T-helper 17 cell (primary cell): ENCODE data around the gene LGALS9. TPM values are rescaled to one million over a fixed set of nuclear protein-coding genes. Genes with fewer than 3 reads are reported as not detected.
A peak's percentile ranks its signal among the peaks of the same experiment; 100 is the strongest.

Source experiments
- ATAC-seq: fragments of 150-1000 bp; cut with Tn5 transposase; 2 replicates; pipeline ENCODE4 v1.10.0; 2021; ENCODE audit warnings: mild to moderate bottlenecking, moderate library complexity
- DNase-seq, 3 donors: peaks; one replicate each; pipeline versions ENCODE4 v3.0.0 to v3.0.0-alpha.2; 2020 to 2021
- H3K9me3 ChIP-seq: one replicate; pipeline ENCODE4 v1.7.0; 2013; ENCODE audit warnings: low read length, mild to moderate bottlenecking; ENCODE audit not compliant: control insufficient read depth, poor library complexity, severe bottlenecking
- H3K27ac Mint-ChIP-seq: one replicate; pipeline ENCODE4 v1.8.0; 2022; ENCODE audit warnings: mild to moderate bottlenecking, moderate library complexity, mixed read lengths
- H3K27me3 Mint-ChIP-seq: one replicate; pipeline ENCODE4 v1.8.0; 2022; ENCODE audit warnings: mixed read lengths
- H3K36me3 Mint-ChIP-seq: one replicate; pipeline ENCODE4 v1.8.0; 2022; ENCODE audit warnings: low read depth, mixed read lengths
- H3K4me1 Mint-ChIP-seq: one replicate; pipeline ENCODE4 v1.8.0; 2022; ENCODE audit warnings: mild to moderate bottlenecking, mixed read lengths
- H3K4me3 Mint-ChIP-seq: one replicate; pipeline ENCODE4 v1.8.0; 2022; ENCODE audit warnings: mild to moderate bottlenecking, moderate library complexity, mixed read lengths
- total RNA-seq, 4 donors: library from RNA in 2 of 4; stranded (reverse) in 2 of 4; gene quantifications; one replicate each; pipeline ENCODE4 v1.2.3 and lab custom pipeline; 2022 to 2026

The LGALS9 gene
- total RNA-seq (10 to 100 TPM; 64.7 to 66.3 TPM), total RNA-seq (lab: John Stamatoyannopoulos, UW) (4.5 to 13.8 reads per million in 2 donors)

GRCh38 chr17:27630607-27631410, at the start of gene LGALS9:
LGALS9 (plus strand) TSS chr17:27631188; CDS start chr17:27631266, 78 bp downstream.
- Mint-ChIP-seq H3K36me3 (no peaks in the 10 kb centered on the region), H3K4me1 (peaks cover 35% of the 10 kb centered on the region), H3K27me3 (no peaks in the 10 kb centered on the region), H3K4me3 (peak within 1 kb of the TSS; percentile 95), H3K27ac (peak within 1 kb of the TSS; percentile 98)
- ATAC-seq: peak; percentile 80
- DNase-seq: no peak
- H3K9me3 ChIP-seq: no peaks in the 10 kb centered on the region

DNA sequence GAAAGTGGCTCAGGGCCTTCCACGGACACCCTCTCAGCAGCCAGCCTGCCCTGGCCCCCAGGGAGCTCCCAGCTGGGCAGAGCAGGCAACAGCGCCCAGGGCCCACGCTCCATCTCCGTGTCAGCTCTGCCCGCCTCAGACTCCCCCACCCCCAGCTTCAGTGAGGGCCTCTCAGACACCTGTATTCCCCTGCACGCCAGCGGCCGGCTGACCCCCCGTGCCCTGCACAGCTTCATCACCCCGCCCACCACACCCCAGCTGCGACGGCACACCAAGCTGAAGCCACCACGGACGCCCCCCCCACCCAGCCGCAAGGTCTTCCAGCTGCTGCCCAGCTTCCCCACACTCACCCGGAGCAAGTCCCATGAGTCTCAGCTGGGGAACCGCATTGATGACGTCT, 48.3 kb upstream of the LGALS9 start:
- peaks cover 12% of the 10 kb centered on the region for H3K4me1 Mint-ChIP-seq
- H3K27me3 Mint-ChIP-seq: no peaks in the 10 kb centered on the region
- ATAC-seq (no peak), DNase-seq (no peak)
- H3K36me3 Mint-ChIP-seq: no peaks in the 10 kb centered on the region
- H3K9me3 ChIP-seq: no peaks in the 10 kb centered on the region
- no peak overlapping the region for H3K27ac Mint-ChIP-seq
- H3K4me3 Mint-ChIP-seq: no peak overlapping the region

GRCh38 chr17:27585153-27585681, 45.8 kb upstream of the LGALS9 start:
- peaks cover 6% of the 10 kb centered on the region for H3K4me1 Mint-ChIP-seq
- H3K9me3 ChIP-seq: no peaks in the 10 kb centered on the region
- no peak overlapping the region for H3K4me3 Mint-ChIP-seq
- ATAC-seq: no peak
- no peaks in the 10 kb centered on the region for H3K36me3 Mint-ChIP-seq
- no peaks in the 10 kb centered on the region for H3K27me3 Mint-ChIP-seq
- H3K27ac Mint-ChIP-seq: no peak overlapping the region
- DNase-seq: no peak

- Mint-ChIP-seq H3K27ac (no peak overlapping the region), H3K4me1 (peaks cover 6% of the 10 kb centered on the region), H3K36me3 (no peaks in the 10 kb centered on the region), H3K4me3 (no peak overlapping the region), H3K27me3 (no peaks in the 10 kb centered on the region)
- ATAC-seq (no peak), DNase-seq (no peak)
- H3K9me3 ChIP-seq: no peaks in the 10 kb centered on the region
These were observed 45.2 kb upstream of the LGALS9 start for GRCh38 chr17:27585792-27586191.

- ATAC-seq (no peak), DNase-seq (no peak)
- peaks cover 3% of the 10 kb centered on the region for H3K4me1 Mint-ChIP-seq
- H3K27me3 Mint-ChIP-seq: no peaks in the 10 kb centered on the region
- no peak overlapping the region for H3K4me3 Mint-ChIP-seq
- H3K27ac Mint-ChIP-seq: no peak overlapping the region
- H3K36me3 Mint-ChIP-seq: no peaks in the 10 kb centered on the region
- H3K9me3 ChIP-seq: no peaks in the 10 kb centered on the region
These were observed 44.7 kb upstream of the LGALS9 start for GRCh38 chr17:27586203-27586721.

DNA sequence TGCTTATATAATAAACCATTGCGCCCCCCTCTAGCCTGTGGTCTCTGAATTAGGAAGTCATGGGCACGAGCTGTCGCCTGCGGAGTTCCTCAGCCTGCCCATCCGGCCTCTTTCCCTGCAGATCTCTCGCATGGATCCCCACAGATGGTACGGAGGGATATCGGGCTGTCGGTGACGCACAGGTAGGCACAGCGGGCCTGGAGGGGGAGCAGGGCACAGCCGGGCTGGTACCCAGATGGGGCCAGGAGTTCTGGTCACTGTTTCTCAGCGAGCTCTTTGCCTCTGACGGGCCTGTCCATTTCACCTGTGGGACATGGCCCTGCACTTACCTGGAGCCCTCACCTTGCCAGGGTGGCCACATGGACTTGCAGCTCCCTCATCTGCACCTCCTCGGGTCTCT, 42.6 kb upstream of the LGALS9 start:
- H3K4me1 Mint-ChIP-seq: no peaks in the 10 kb centered on the region
- DNase-seq (no peak), ATAC-seq (no peak)
- no peaks in the 10 kb centered on the region for H3K27me3 Mint-ChIP-seq
- H3K36me3 Mint-ChIP-seq: no peaks in the 10 kb centered on the region
- no peak overlapping the region for H3K4me3 Mint-ChIP-seq
- H3K9me3 ChIP-seq: no peaks in the 10 kb centered on the region
- H3K27ac Mint-ChIP-seq: no peak overlapping the region

DNA sequence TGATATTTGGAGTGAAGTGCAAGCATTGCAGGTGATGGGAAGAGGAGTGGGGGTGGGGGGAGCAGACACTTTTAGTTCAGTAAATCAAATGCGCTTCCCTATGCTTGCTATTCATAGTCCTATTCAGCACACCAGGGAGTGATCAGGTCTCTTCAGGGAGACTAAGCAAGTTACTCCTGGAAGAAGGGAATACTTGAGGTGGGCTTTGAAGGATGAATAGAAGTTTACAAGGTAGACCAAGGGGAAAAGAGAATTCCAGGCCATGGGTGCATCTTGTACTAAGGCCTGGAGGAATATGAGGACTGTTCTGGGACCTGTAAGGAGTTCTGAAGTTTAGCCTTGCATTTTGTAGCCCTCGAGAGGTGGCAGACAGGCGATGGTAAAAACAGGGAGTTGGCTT, 40.1 kb upstream of the LGALS9 start:
- H3K4me1 Mint-ChIP-seq: peaks cover 2% of the 10 kb centered on the region
- no peaks in the 10 kb centered on the region for H3K27me3 Mint-ChIP-seq
- no peak for DNase-seq
- peak overlapping the region; percentile 41 for H3K27ac Mint-ChIP-seq
- no peaks in the 10 kb centered on the region for H3K9me3 ChIP-seq
- H3K36me3 Mint-ChIP-seq: peaks cover 2% of the 10 kb centered on the region
- no peak for ATAC-seq
- H3K4me3 Mint-ChIP-seq: no peak overlapping the region

DNA sequence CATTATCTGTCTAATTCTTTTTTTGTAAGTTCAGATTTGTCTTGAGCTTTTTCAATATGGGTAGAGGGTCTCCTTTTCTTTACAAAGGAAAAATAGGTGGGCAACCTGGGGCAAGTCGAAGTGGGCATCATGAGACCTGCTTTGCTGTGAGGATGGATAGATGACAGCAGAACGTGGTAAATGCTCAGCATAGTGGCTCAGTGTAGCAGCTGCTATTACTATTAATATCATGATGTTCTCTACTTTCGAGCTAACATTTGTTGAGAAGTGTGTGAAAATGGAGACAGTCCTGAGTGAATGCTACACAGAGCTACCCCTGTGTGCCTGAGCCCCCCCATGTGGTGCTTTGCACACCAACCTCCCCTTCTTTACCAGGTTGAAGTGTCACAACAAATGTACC, 39.0 kb upstream of the LGALS9 start:
- DNase-seq (no peak), ATAC-seq (no peak)
- Mint-ChIP-seq H3K4me3 (no peak overlapping the region), H3K27ac (peak overlapping the region; percentile 54), H3K36me3 (peaks cover 4% of the 10 kb centered on the region), H3K4me1 (peaks cover 2% of the 10 kb centered on the region), H3K27me3 (no peaks in the 10 kb centered on the region)
- no peaks in the 10 kb centered on the region for H3K9me3 ChIP-seq

DNA sequence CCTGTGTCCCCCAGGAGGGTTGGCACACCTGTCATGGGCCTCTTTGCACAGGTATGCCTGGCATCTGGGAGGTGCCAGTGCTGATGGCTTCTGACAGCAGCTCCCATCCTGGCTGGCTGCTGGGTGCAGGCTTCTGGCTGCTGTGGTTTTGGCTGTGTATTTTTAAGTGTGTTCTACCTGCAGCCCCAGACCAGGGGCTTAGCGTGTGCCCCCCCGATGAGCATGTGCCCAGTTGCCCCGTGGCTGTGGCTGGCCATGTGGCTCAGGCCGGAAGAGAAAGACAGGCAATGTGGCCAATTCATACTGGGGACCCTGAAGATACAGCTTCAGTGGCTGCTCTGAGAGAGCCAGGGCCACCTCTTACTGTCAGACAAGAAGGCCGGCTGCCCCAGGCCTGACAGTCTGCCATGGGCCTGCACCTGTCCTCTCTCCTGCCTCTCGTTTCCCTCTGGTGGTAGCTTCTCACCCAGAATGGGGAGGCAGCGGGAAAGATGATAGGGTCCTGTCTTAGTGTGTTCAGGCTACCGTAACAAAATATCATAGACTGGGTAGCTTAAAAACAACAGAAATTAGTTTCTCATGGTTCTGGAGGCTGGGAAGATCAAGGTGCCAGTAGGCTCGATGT, 37.6 kb upstream of the LGALS9 start:
- Mint-ChIP-seq H3K36me3 (peaks cover 4% of the 10 kb centered on the region), H3K27ac (peak overlapping the region; percentile 54), H3K4me1 (peaks cover 2% of the 10 kb centered on the region), H3K27me3 (no peaks in the 10 kb centered on the region), H3K4me3 (no peak overlapping the region)
- DNase-seq (no peak), ATAC-seq (no peak)
- no peaks in the 10 kb centered on the region for H3K9me3 ChIP-seq

DNA sequence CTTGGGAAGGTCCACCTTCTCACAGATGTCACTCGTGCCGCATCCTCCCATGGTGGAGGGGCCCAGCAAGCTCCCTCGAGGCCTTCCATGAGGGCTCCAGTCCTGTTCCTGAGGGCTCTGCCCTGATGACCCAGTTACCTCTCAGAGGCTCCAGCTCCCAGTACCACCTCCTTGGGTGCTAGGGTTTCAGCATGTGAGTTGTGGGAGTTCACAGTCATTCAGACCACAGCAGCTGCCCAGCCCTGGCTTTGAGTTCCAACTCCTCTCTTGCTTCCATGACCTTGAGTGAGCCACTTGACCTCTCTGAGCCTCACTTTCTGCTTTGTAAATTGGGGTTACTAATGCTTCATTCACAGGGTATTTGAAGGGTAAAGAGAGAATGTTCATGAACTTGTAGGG, 37.1 kb upstream of the LGALS9 start:
- no peak for DNase-seq
- Mint-ChIP-seq H3K4me3 (no peak overlapping the region), H3K4me1 (peaks cover 2% of the 10 kb centered on the region), H3K27ac (peak overlapping the region; percentile 11), H3K36me3 (peaks cover 4% of the 10 kb centered on the region), H3K27me3 (no peaks in the 10 kb centered on the region)
- ATAC-seq: no peak
- H3K9me3 ChIP-seq: no peaks in the 10 kb centered on the region

- Mint-ChIP-seq H3K4me1 (peaks cover 5% of the 10 kb centered on the region), H3K4me3 (no peak overlapping the region), H3K36me3 (peaks cover 4% of the 10 kb centered on the region), H3K27me3 (no peaks in the 10 kb centered on the region), H3K27ac (no peak overlapping the region)
- DNase-seq: no peak
- ATAC-seq: no peak
- no peaks in the 10 kb centered on the region for H3K9me3 ChIP-seq
These were observed 35.8 kb upstream of the LGALS9 start for GRCh38 chr17:27595208-27595607.

DNA sequence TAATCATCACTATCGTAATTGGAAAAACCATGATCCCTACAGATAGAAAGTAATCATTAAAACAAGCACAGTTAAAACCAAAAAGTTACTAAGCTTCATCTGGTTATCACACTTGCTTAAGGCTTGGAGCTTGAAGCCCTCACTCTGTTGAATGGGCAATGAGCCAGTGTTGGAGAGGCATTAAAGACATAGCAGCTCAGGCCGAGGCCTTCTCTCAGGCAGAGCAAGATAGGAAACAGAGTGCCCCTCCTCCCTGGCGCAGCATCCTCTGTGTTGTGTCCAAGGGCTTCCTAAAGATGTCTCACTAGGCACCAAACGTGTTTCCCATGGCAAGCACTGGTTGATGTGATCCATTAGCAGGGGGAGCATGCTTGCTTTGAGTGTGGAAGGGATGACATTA, 34.9 kb upstream of the LGALS9 start:
- H3K4me1 Mint-ChIP-seq: peaks cover 5% of the 10 kb centered on the region
- DNase-seq (no peak), ATAC-seq (no peak)
- H3K27ac Mint-ChIP-seq: no peak overlapping the region
- peaks cover 4% of the 10 kb centered on the region for H3K36me3 Mint-ChIP-seq
- no peaks in the 10 kb centered on the region for H3K27me3 Mint-ChIP-seq
- H3K4me3 Mint-ChIP-seq: no peak overlapping the region
- no peaks in the 10 kb centered on the region for H3K9me3 ChIP-seq

DNA sequence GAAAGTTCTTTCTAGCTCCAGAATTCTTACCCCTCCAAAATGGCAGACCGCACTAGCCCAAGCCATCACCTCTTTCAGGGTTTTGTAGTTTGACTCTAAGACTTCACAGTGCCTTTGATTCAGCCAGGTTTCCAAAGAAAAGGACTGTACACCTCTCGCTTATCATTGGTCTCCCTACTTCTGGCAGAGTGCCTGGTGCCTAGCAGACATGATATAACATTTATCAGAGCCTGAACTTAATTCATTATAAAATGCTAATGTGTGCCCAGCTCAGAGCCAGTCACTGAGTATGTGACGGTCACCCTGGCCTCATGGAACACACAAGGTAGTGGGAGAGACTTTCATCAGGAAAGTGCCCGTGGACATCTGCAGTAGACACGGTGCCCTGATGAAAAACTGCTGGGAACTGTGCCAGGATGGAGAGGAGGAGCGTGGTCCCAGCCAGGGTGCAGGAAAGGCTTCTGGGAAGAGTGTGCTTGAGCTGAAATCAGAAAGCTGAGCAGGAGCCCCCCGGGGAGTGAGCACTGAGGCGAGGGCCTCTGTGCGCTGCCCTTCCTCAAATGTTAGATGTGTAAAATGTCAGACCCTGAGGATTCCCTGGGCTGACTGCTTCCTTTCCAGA, 34.3 kb upstream of the LGALS9 start:
- Mint-ChIP-seq H3K4me3 (no peak overlapping the region), H3K4me1 (peaks cover 5% of the 10 kb centered on the region), H3K27ac (peak overlapping the region; percentile 75), H3K36me3 (peaks cover 4% of the 10 kb centered on the region), H3K27me3 (no peaks in the 10 kb centered on the region)
- H3K9me3 ChIP-seq: no peaks in the 10 kb centered on the region
- DNase-seq: no peak
- ATAC-seq: no peak
